Gastrocnemius medialis (tissue), 4 donors: ENCODE results near the gene ODC1. TPM values are rescaled to one million over a fixed set of nuclear protein-coding genes. Genes with fewer than 3 reads are reported as not detected.

Source experiments
- ATAC-seq, 2 donors: fragments of 150-250 bp; one replicate each; pipeline ENCODE4 v1.9.1; 2016
- DNase-seq, 2 donors: peaks; one replicate each; pipeline ENCODE4 v3.0.0-alpha.2; 2019
- H3K27ac ChIP-seq, 4 donors: fragments of 200-600 bp; sonication (generic); 1 replicate in 1 of 4; 2 replicates in 3 of 4; pipeline ENCODE4 v1.5.1; 2016 to 2018; ENCODE audit warnings: mild to moderate bottlenecking in 2 of 4, moderate library complexity in 1 of 4
- H3K27me3 ChIP-seq, 3 donors: fragments of 200-600 bp; sonication (generic) in 2 of 3; 1 replicate in 1 of 3; 2 replicates in 2 of 3; pipeline versions ENCODE4 v1.5.1 to v1.6.0; 2016 to 2019; ENCODE audit warnings: mild to moderate bottlenecking in 1 of 3, moderate library complexity in 1 of 3
- H3K36me3 ChIP-seq, 2 donors: fragments of 200-600 bp; sonication (generic) in 1 of 2; one replicate each; pipeline ENCODE4 v1.5.1; 2017 to 2018
- H3K4me1 ChIP-seq, 2 donors: fragments of 200-600 bp; sonication (generic) in 1 of 2; one replicate each; pipeline ENCODE4 v1.5.1; 2016 to 2017; ENCODE audit warnings: mild to moderate bottlenecking in 2 of 2
- H3K4me3 ChIP-seq, 4 donors: fragments of 200-600 bp; sonication (generic) in 3 of 4; 1 replicate in 1 of 4; 2 replicates in 3 of 4; pipeline ENCODE4 v1.5.1; 2016 to 2019; ENCODE audit warnings: mild to moderate bottlenecking in 2 of 4
- H3K9me3 ChIP-seq, 3 donors: fragments of 200-600 bp; sonication (generic) in 2 of 3; 1 replicate in 1 of 3; 2 replicates in 2 of 3; pipeline ENCODE4 v1.5.1; 2016 to 2019
- POLR2A ChIP-seq, 2 donors: fragments of 450-650 bp; IDR thresholded peaks; one replicate each; pipeline ENCODE4 v1.6.1; 2017; ENCODE audit warnings: antibody characterized with exemption in 2 of 2, mild to moderate bottlenecking in 2 of 2, moderate library complexity in 2 of 2
- in situ Hi-C, 4 donors: fragments of 200-750 bp; cut with MboI; loops; one replicate each; pipeline versions ENCODE4 v1.15.0 to v1.8.0; 2017; ENCODE audit warnings: low sequenced_read_pairs in 4 of 4
- intact Hi-C: fragments of 100-400 bp; cut with DNase I; formaldehyde crosslinking; loops from one replicate; pipeline ENCODE4 v1.15.1; 2023; ENCODE audit warnings: low total_unique reads
- total RNA-seq, 4 donors: library from RNA; depleted of rRNA; stranded (reverse); fragments of >200 nt; gene quantifications; one replicate each; pipeline versions ENCODE4 v1.1.0 to v1.2.3, GENCODE V29; 2016
- TF ChIP-seq, protein P1 (sequence below), 5 experiments: fragments of 450-650 bp in 3 of 5; fragments of 200-600 bp in 2 of 5; sonication (generic) in 2 of 5; IDR thresholded peaks in 4 of 5; conservative IDR thresholded peaks in 1 of 5; 1 replicate in 4 of 5; 2 replicates in 1 of 5; pipeline ENCODE4 v1.5.1; 2016 to 2019; ENCODE audit warnings: antibody characterized with exemption in 5 of 5, mild to moderate bottlenecking in 3 of 5, moderate library complexity in 3 of 5

ODC1 gene
- total RNA-seq, 4 donors from 2014 or later, result 134 to 339 (median 255) TPM

DNA sequence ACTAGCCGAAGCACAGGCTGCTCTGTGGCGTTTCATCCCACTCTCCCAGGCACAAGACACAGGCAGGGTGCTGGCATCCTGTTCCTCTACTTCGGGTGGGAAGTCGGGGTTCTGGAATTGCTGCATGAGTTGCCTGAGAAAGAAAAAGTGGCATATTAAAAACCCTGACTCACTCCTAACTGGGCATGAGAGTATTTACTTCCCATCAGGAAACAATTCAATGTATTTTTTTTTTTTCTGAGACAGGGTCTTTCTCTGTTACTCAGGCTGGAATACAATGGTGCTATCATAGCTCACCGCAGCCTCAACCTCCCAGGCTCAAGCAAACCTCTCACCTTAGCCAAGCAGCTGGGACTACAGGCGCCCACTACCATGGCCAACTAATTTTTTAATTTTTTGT lies 7.4 kb downstream of the ODC1 start:
- DNase-seq (no peak), ATAC-seq (no peak)
- Histone ChIP-seq H3K4me1 (peaks cover 14 to 19% of the 10 kb centered on the region in 2 donors), H3K9me3 (no peaks in the 10 kb centered on the region), H3K27ac (no peak overlapping the region), H3K36me3 (peaks cover 0 to 56% of the 10 kb centered on the region in 2 donors), H3K27me3 (no peaks in the 10 kb centered on the region), H3K4me3 (no peak overlapping the region)
- no peak for TF ChIP-seq POLR2A (IDR thresholded peaks at IDR 0.05)
- TF ChIP-seq, protein P1, sequence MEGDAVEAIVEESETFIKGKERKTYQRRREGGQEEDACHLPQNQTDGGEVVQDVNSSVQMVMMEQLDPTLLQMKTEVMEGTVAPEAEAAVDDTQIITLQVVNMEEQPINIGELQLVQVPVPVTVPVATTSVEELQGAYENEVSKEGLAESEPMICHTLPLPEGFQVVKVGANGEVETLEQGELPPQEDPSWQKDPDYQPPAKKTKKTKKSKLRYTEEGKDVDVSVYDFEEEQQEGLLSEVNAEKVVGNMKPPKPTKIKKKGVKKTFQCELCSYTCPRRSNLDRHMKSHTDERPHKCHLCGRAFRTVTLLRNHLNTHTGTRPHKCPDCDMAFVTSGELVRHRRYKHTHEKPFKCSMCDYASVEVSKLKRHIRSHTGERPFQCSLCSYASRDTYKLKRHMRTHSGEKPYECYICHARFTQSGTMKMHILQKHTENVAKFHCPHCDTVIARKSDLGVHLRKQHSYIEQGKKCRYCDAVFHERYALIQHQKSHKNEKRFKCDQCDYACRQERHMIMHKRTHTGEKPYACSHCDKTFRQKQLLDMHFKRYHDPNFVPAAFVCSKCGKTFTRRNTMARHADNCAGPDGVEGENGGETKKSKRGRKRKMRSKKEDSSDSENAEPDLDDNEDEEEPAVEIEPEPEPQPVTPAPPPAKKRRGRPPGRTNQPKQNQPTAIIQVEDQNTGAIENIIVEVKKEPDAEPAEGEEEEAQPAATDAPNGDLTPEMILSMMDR (IDR thresholded peaks at IDR 0.05 in 4 of 5, conservative IDR thresholded peaks at IDR 0.05 in 1 of 5), result no peak
- intact Hi-C loops, result loop anchor here (10.0 kb wide), 1 partner anchor 486 kb away; the partner anchor contains the start of gene GRHL1
- in situ Hi-C loops, result no loop called here

DNA sequence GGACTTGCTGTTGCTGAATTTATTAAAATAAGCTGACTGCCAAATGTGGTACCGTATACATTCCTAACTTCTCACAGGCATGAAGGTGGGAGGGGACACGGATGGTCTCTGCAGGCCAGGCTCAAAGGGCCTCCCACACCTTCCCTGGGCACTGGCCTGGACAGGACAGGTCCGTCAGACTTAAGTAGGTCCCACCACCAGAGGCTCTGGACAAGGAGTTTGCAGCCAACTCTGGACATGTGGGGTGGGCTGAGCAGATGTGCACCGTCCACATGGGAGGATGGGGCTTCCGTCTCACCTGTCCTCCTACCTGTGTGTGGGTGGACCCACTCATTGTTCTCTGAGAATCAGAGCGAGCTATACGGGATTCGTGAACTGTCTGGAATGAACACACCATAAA lies 8.2 kb downstream of the ODC1 start:
- in situ Hi-C loops, result loop anchor here in 1 of 4 donors (10.0 kb wide), 1 partner anchor 315 kb away; the partner anchor contains the start of gene RRM2
- ATAC-seq, result no peak
- H3K27ac ChIP-seq, result peak overlapping the region in 1 of 4 donors; percentile 79
- no peaks in the 10 kb centered on the region for H3K27me3 ChIP-seq
- H3K4me1 ChIP-seq, result peaks cover 9 to 13% of the 10 kb centered on the region in 2 donors
- H3K36me3 ChIP-seq, result peaks cover 0 to 56% of the 10 kb centered on the region in 2 donors
- no peak for DNase-seq
- intact Hi-C loops, result loop anchor here (10.0 kb wide), 1 partner anchor 485 kb away; the partner anchor contains the start of gene GRHL1
- no peak overlapping the region for H3K4me3 ChIP-seq
- no peak for TF ChIP-seq POLR2A (IDR thresholded peaks at IDR 0.05)
- TF ChIP-seq, protein P1 (IDR thresholded peaks at IDR 0.05 in 4 of 5, conservative IDR thresholded peaks at IDR 0.05 in 1 of 5), result no peak
- no peaks in the 10 kb centered on the region for H3K9me3 ChIP-seq

DNA sequence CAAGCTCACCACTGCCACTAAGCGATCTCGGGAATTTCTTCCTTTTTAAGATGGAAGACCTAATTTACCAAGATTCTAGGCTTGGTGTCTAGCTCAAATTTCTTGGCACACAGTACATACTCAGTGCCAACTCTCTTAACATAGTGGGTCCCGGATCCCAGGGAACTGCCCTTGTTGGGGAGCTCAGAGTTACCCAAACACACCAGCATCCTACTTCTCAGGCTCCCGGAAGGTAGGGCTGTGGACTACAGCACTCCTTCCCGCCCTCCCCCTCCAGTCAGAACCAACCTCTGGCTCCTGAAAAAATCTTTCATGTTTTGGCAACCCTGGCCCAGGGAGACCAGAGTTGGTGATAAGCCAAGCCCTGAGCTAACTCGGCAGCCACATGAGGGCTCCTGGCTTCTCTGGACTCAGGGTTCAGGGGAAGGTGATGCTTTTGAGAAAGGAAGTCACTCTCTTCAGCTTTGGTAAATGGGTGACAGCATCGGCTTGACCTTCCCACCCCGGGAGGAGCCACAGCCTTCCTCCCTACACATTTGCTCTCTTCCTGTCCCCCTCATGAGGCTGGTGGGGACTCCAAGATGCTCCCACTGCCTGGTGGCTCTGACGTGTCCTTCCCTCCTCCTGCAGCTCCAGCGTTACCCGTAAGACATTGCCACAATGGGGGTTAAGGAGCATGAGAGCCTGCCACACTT lies 8.8 kb downstream of the ODC1 start:
- DNase-seq (no peak), ATAC-seq (peak in 1 of 2 donors; percentile 18)
- intact Hi-C loops (no loop called here), in situ Hi-C loops (loop anchor here in 1 of 4 donors (10.0 kb wide), 1 partner anchor 315 kb away; the partner anchor contains the start of gene RRM2)
- H3K9me3 ChIP-seq, result no peaks in the 10 kb centered on the region
- H3K36me3 ChIP-seq, result peaks cover 0 to 50% of the 10 kb centered on the region in 2 donors
- peak overlapping the region; percentile 34 to 79 (median 56) for H3K27ac ChIP-seq
- no peak for TF ChIP-seq POLR2A (IDR thresholded peaks at IDR 0.05)
- TF ChIP-seq, protein P1 (IDR thresholded peaks at IDR 0.05 in 4 of 5, conservative IDR thresholded peaks at IDR 0.05 in 1 of 5), result no peak
- no peaks in the 10 kb centered on the region for H3K27me3 ChIP-seq
- peaks cover 9 to 16% of the 10 kb centered on the region in 2 donors for H3K4me1 ChIP-seq
- H3K4me3 ChIP-seq, result no peak overlapping the region

DNA sequence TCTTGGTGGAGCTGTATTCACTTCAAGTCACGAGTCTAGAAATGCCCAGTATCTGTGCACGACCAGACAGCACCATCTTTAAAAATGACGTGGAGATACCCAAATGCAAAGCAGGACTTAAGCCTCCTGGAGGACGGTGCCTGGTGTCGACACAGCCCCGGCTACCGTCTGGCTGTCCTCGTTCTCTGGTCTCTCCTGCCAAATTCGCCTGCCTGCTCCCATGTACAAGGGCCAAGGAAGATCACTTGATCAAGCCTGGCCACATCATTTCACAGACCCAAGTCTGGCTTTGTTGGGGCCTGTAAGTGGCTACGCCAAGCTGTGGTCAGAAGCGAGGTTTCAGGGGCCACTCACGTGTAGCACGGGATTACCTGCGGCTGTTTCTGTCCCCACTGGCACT lies 9.4 kb downstream of the ODC1 start:
- Histone ChIP-seq H3K27ac (peak overlapping the region; percentile 34 to 79 (median 56)), H3K4me1 (peaks cover 9 to 16% of the 10 kb centered on the region in 2 donors), H3K27me3 (no peaks in the 10 kb centered on the region), H3K36me3 (peaks cover 0 to 44% of the 10 kb centered on the region in 2 donors), H3K9me3 (no peaks in the 10 kb centered on the region), H3K4me3 (no peak overlapping the region)
- ATAC-seq (peak; percentile 85 to 86), DNase-seq (peak; percentile 35 to 76)
- intact Hi-C loops (no loop called here), in situ Hi-C loops (loop anchor here in 1 of 4 donors (10.0 kb wide), 1 partner anchor 314 kb away; the partner anchor contains the start of gene RRM2)
- TF ChIP-seq, protein P1 (IDR thresholded peaks at IDR 0.05 in 4 of 5, conservative IDR thresholded peaks at IDR 0.05 in 1 of 5), result no peak
- no peak for TF ChIP-seq POLR2A (IDR thresholded peaks at IDR 0.05)
